Measurements from ENCODE around the gene ARHGEF17. TPM values are rescaled to one million over a fixed set of nuclear protein-coding genes. Genes with fewer than 3 reads are reported as not detected.

Gene ARHGEF17
- total and polyA plus RNA-seq, 8 donors, result 5.0 to 66.5 (median 33.6) TPM

- H3K4me1 ChIP-seq, result peaks cover 7 to 69% (median 31%) of the 10 kb centered on the region in 4 donors
- WGBS, 5 donors, result 84 to 96% (median 89%) methylated on average over 8 to 21 of the region's 21 CpGs
- peak overlapping the region in 2 of 5 donors; percentile 76 to 83 for H3K27ac ChIP-seq
- intact Hi-C loops (cut with DNase I; ENCODE audit: low total_unique reads), result no loop called here
- H3K9me3 ChIP-seq, result no peaks in the 10 kb centered on the region
- DNase-seq, result no peak
- H3K4me3 ChIP-seq, result no peak overlapping the region
- no peaks in the 10 kb centered on the region for H3K27me3 ChIP-seq
- peaks cover 0 to 12% (median 0%) of the 10 kb centered on the region in 4 donors for H3K36me3 ChIP-seq
- no peak for TF ChIP-seq POLR2A (IDR thresholded peaks at IDR 0.05)
- no peak for TF ChIP-seq CTCF (IDR thresholded peaks at IDR 0.05)
- no peak for TF ChIP-seq POLR2AphosphoS5 (IDR thresholded peaks at IDR 0.05)
- TF ChIP-seq EP300 (IDR thresholded peaks at IDR 0.05), result no peak
These were observed 79.7 kb downstream of the ARHGEF17 start for GRCh38 chr11:73387594-73388264.

GRCh38 chr11:73388265-73389133 is 80.4 kb downstream of the ARHGEF17 start:
- TF ChIP-seq POLR2AphosphoS5 (IDR thresholded peaks at IDR 0.05), result no peak
- TF ChIP-seq EP300 (IDR thresholded peaks at IDR 0.05), result no peak
- TF ChIP-seq POLR2A (IDR thresholded peaks at IDR 0.05), result no peak
- TF ChIP-seq CTCF (IDR thresholded peaks at IDR 0.05), result no peak
- intact Hi-C loops (cut with DNase I; ENCODE audit: low total_unique reads), result no loop called here
- no peak overlapping the region for H3K4me3 ChIP-seq
- DNase-seq, result peak in 1 of 2 donors; percentile 34
- peaks cover 0 to 17% (median 0%) of the 10 kb centered on the region in 4 donors for H3K36me3 ChIP-seq
- no peaks in the 10 kb centered on the region for H3K27me3 ChIP-seq
- H3K4me1 ChIP-seq, result peaks cover 5 to 69% (median 24%) of the 10 kb centered on the region in 4 donors
- 75 to 87% (median 81%) methylated on average over 16 to 23 of the region's 23 CpGs for WGBS, 5 donors
- no peaks in the 10 kb centered on the region for H3K9me3 ChIP-seq
- H3K27ac ChIP-seq, result peak overlapping the region in 2 of 5 donors; percentile 76 to 83

GRCh38 chr11:73389134-73389525 is 81.1 kb downstream of the ARHGEF17 start:
- WGBS, 5 donors, result 79 to 86% (median 84%) methylated on average over 3 to 6 of the region's 6 CpGs
- H3K36me3 ChIP-seq, result peaks cover 0 to 23% (median 0%) of the 10 kb centered on the region in 4 donors
- TF ChIP-seq POLR2A (IDR thresholded peaks at IDR 0.05) (no peak), EP300 (IDR thresholded peaks at IDR 0.05) (no peak), POLR2AphosphoS5 (IDR thresholded peaks at IDR 0.05) (no peak), CTCF (IDR thresholded peaks at IDR 0.05) (no peak)
- intact Hi-C loops (cut with DNase I; ENCODE audit: low total_unique reads), result no loop called here
- H3K4me3 ChIP-seq, result no peak overlapping the region
- peaks cover 0 to 62% (median 17%) of the 10 kb centered on the region in 4 donors for H3K4me1 ChIP-seq
- H3K9me3 ChIP-seq, result no peaks in the 10 kb centered on the region
- no peak for DNase-seq
- H3K27ac ChIP-seq, result peak overlapping the region in 1 of 5 donors; percentile 83
- H3K27me3 ChIP-seq, result no peaks in the 10 kb centered on the region

- Histone ChIP-seq H3K27ac (no peak overlapping the region), H3K4me1 (peaks cover 0 to 55% (median 9%) of the 10 kb centered on the region in 4 donors), H3K9me3 (no peaks in the 10 kb centered on the region), H3K4me3 (no peak overlapping the region), H3K27me3 (no peaks in the 10 kb centered on the region), H3K36me3 (peaks cover 0 to 30% (median 0%) of the 10 kb centered on the region in 4 donors)
- WGBS, 5 donors, result 71 to 89% (median 84%) methylated on average over 7 of the region's 7 CpGs
- no peak for DNase-seq
- TF ChIP-seq POLR2AphosphoS5 (IDR thresholded peaks at IDR 0.05), result no peak
- no peak for TF ChIP-seq EP300 (IDR thresholded peaks at IDR 0.05)
- TF ChIP-seq POLR2A (IDR thresholded peaks at IDR 0.05), result no peak
- no peak for TF ChIP-seq CTCF (IDR thresholded peaks at IDR 0.05)
- intact Hi-C loops (cut with DNase I; ENCODE audit: low total_unique reads), result loop anchor here (5.0 to 10.0 kb wide), 2 partner anchors 38 to 95 kb away; no protein-coding TSS in a partner anchor
These were observed 81.8 kb downstream of the ARHGEF17 start for GRCh38 chr11:73389916-73390315.

All from stomach (tissue), 9 donors.